Measurements from ENCODE around the gene SND1.

SND1 gene

DNA sequence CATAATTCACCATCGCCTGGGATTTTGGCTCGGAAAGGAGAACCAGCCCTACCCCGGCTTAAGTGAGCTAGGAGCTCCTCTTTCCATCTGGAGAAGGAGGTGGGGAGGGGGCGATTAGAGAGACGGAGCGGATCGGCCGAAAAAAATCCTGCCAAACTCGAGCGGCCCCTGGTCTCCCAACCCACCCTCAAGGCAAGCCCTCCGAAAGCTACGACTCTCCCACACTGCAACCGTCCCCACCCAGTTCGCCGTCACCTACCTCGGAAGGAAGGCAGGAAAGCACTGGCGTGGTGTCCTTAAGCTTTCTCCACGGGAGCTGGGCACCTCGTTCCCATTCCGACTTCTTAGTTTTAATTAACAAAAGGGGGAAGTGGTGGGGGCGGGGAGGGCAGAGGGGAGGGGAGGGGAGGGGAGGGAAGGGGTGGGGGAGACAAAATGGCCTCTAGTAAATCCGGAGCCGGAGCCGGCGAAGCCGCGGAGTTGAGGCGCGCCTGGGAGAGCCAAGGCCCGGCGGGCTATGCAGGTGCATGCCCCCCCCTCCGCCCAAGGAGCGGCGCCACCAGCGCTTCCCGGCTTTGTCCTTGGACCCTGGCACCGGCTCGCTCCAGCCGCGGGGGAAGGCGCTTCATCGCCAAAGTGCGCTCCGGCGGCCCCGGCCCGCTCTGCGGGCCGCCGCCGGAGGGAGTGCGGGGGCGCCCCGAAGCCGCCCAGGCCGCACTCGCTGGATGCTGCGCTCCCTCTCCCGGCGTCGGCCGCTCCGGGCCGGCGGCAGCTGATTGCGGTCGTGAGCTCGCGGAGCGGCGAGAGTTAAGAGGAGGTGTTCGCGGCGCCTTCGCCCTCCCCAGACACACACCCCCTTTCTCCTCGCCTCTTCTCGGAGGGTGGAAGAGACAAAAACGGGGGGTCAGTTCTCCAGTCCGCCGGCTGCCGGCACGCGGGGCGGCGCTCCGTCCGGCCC, 378.9 kb downstream of the SND1 start, which contains the start of gene LRRC4:
Gene LRRC4 (minus strand): TSS at position 784 of the 958 bp plus-strand sequence. CDS start 797 bp downstream, outside the sequence.
- TF ChIP-seq, protein P1, sequence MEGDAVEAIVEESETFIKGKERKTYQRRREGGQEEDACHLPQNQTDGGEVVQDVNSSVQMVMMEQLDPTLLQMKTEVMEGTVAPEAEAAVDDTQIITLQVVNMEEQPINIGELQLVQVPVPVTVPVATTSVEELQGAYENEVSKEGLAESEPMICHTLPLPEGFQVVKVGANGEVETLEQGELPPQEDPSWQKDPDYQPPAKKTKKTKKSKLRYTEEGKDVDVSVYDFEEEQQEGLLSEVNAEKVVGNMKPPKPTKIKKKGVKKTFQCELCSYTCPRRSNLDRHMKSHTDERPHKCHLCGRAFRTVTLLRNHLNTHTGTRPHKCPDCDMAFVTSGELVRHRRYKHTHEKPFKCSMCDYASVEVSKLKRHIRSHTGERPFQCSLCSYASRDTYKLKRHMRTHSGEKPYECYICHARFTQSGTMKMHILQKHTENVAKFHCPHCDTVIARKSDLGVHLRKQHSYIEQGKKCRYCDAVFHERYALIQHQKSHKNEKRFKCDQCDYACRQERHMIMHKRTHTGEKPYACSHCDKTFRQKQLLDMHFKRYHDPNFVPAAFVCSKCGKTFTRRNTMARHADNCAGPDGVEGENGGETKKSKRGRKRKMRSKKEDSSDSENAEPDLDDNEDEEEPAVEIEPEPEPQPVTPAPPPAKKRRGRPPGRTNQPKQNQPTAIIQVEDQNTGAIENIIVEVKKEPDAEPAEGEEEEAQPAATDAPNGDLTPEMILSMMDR (IDR thresholded peaks at IDR 0.05; ENCODE audit: poor library complexity, severe bottlenecking): no peak
- Histone ChIP-seq H3K4me3 (ENCODE audit: severe bottlenecking) (peak within 1 kb of the TSS; percentile 32), H3K4me1 (ENCODE audit: insufficient read depth, poor library complexity, severe bottlenecking) (no peaks in the 10 kb centered on the region), H3K27ac (ENCODE audit: poor library complexity, severe bottlenecking) (no peak within 1 kb of the TSS), H3K36me3 (ENCODE audit: low read depth) (no peaks in the 10 kb centered on the region), H3K27me3 (ENCODE audit: insufficient read depth, poor library complexity, severe bottlenecking) (no peaks in the 10 kb centered on the region), H3K9me3 (ENCODE audit: severe bottlenecking) (no peaks in the 10 kb centered on the region)
- DNase-seq (ENCODE audit: low spot score): no peak
- peak; percentile 66 for ATAC-seq (ENCODE audit: low read depth)

DNA sequence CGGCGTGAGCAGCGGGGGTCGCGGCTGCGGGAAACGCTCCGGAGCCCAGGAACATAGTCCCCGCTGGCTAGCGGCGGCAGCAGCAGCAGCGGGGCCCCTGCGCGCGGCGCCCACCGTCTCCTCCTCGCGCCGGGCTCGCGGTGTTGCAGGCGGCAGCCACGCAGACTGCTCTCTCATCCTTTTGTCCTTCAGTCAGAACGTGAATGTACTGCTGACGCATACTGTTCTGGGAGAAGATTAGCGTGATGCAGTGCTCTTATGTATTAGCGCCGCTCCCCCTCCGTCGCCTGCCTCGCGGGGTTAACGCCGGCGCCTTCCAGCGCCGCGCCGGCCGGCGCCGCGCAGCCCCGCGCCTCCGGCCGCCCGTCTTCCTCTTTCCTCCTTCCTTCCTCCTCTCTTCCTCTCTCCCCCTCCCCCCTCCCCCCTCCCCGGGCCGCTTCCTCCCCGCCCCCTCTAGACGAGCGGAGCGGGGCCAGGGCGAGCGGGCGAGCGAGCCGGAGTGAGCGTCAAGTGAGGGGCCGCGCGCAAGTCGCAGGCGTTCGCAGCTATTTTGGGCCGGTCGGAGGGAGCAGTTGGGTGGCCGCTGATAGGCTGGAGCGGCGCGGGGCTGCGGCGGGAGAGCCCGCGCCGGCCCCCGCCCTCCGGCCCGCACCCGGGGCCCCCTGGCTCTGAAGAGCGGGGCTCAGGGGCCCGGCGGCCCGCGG, 380.1 kb downstream of the SND1 start:
- DNase-seq (ENCODE audit: low spot score) (no peak), ATAC-seq (ENCODE audit: low read depth) (peak; percentile 89)

DNA sequence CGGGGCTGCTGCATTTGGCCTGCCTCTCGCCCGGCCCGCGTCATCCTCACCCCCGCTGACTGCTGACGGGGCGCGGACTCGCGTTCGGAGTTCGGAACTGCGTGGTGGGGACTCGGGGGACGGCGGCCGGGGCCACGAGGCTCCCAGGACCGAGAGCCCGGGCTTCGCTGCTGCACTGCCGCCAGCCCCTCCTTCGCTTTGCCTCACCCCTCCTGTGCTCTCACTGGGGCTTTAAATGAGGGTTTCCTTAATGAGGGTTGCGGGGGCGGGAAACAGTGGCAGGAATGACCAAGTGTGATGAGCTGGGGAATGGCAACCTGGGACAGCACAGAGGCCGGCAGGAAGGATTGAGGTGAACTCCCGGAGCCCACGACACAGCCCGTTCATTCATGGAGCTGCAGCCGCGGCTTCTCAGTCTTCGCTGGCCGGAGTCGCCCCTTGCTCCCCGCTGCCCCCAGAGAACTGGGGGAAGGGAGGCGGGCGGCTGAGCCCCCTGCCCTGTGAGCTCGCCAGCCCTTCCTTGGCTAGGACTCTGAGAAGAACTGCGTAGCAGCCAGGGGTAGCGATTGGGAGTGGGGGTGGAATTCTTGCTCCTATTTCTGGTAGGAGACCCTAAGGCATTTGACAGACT, 380.7 kb downstream of the SND1 start:
- H3K9me3 ChIP-seq (ENCODE audit: severe bottlenecking): no peaks in the 10 kb centered on the region
- H3K4me3 ChIP-seq (ENCODE audit: severe bottlenecking): no peak overlapping the region
- H3K4me1 ChIP-seq (ENCODE audit: insufficient read depth, poor library complexity, severe bottlenecking): no peaks in the 10 kb centered on the region
- TF ChIP-seq, protein P1 (IDR thresholded peaks at IDR 0.05; ENCODE audit: poor library complexity, severe bottlenecking): no peak
- DNase-seq (ENCODE audit: low spot score) (no peak), ATAC-seq (ENCODE audit: low read depth) (no peak)
- no peaks in the 10 kb centered on the region for H3K36me3 ChIP-seq (ENCODE audit: low read depth)
- H3K27ac ChIP-seq (ENCODE audit: poor library complexity, severe bottlenecking): no peak overlapping the region
- no peaks in the 10 kb centered on the region for H3K27me3 ChIP-seq (ENCODE audit: insufficient read depth, poor library complexity, severe bottlenecking)

More for the DNA sequence above, 380.1 kb downstream of the SND1 start:
- Histone ChIP-seq H3K27me3 (ENCODE audit: insufficient read depth, poor library complexity, severe bottlenecking) (no peaks in the 10 kb centered on the region), H3K27ac (ENCODE audit: poor library complexity, severe bottlenecking) (no peak overlapping the region), H3K9me3 (ENCODE audit: severe bottlenecking) (no peaks in the 10 kb centered on the region), H3K4me3 (ENCODE audit: severe bottlenecking) (peak overlapping the region; percentile 32), H3K36me3 (ENCODE audit: low read depth) (no peaks in the 10 kb centered on the region), H3K4me1 (ENCODE audit: insufficient read depth, poor library complexity, severe bottlenecking) (no peaks in the 10 kb centered on the region)
- TF ChIP-seq, protein P1 (IDR thresholded peaks at IDR 0.05; ENCODE audit: poor library complexity, severe bottlenecking): no peak

DNA sequence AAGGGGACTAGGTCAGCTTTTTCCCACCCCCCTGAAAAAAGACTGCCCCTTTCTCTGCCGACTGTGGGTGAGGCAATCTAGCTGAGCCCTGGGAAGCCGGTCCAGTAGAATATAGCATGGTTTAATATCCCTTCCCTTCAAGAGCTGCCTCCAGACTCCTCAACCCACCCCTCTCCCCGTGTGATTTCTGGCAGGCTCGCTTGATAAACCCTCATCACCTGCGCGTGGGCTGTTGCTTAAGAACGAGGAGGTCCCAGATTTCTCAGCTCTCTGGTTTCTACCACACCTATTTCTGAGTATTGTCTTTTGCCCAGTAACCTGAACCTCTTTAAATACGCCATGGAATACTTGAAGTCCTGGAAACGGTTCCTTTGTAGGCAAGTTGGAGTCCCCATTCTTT, 381.3 kb downstream of the SND1 start:
- TF ChIP-seq, protein P1 (IDR thresholded peaks at IDR 0.05; ENCODE audit: poor library complexity, severe bottlenecking): no peak
- DNase-seq (ENCODE audit: low spot score): no peak
- Histone ChIP-seq H3K9me3 (ENCODE audit: severe bottlenecking) (no peaks in the 10 kb centered on the region), H3K4me3 (ENCODE audit: severe bottlenecking) (no peak overlapping the region), H3K36me3 (ENCODE audit: low read depth) (no peaks in the 10 kb centered on the region), H3K27ac (ENCODE audit: poor library complexity, severe bottlenecking) (no peak overlapping the region), H3K4me1 (ENCODE audit: insufficient read depth, poor library complexity, severe bottlenecking) (no peaks in the 10 kb centered on the region), H3K27me3 (ENCODE audit: insufficient read depth, poor library complexity, severe bottlenecking) (no peaks in the 10 kb centered on the region)
- ATAC-seq (ENCODE audit: low read depth): no peak
